Stomach smooth muscle (tissue), 2 donors: ENCODE measurements around the gene HAP1.
A peak's percentile ranks its signal among the peaks of the same experiment; 100 is the strongest.
"Not testable (repeated sequence)": the region's sequence is repeated elsewhere in the genome, so short reads cannot be mapped to it uniquely, and the experiment has no call there.

Source experiments
- H3K27ac ChIP-seq: one replicate; pipeline ENCODE4 v1.7.0; 2013; ENCODE audit warnings: mild to moderate bottlenecking, low read length, inconsistent platforms
- H3K27me3 ChIP-seq, 2 donors: one replicate each; pipeline ENCODE4 v1.7.0; 2013; ENCODE audit warnings: low read length in 2 of 2; ENCODE audit not compliant: insufficient read depth in 2 of 2, control insufficient read depth in 1 of 2
- H3K36me3 ChIP-seq, 2 donors: one replicate each; pipeline ENCODE4 v1.7.0; 2013; ENCODE audit warnings: low read length in 2 of 2; ENCODE audit not compliant: control insufficient read depth in 2 of 2, insufficient read depth in 2 of 2
- H3K4me1 ChIP-seq: one replicate; pipeline ENCODE4 v1.7.0; 2013; ENCODE audit warnings: low read length; ENCODE audit not compliant: control insufficient read depth, insufficient read depth
- H3K4me3 ChIP-seq, 2 donors: one replicate each; pipeline ENCODE4 v1.7.0; 2013; ENCODE audit warnings: low read length in 2 of 2
- H3K9ac ChIP-seq, 2 donors: one replicate each; pipeline ENCODE4 v1.7.0; 2013; ENCODE audit warnings: low read length in 2 of 2, mild to moderate bottlenecking in 1 of 2
- H3K9me3 ChIP-seq, 2 donors: one replicate each; pipeline ENCODE4 v1.7.0; 2013; ENCODE audit warnings: low read length in 2 of 2; ENCODE audit not compliant: control insufficient read depth in 2 of 2
- donor health status: healthy.
- donor health status: Pancreatic carcinoma.

The HAP1 gene

GRCh38 chr17:41734139-41734948 lies at the start of gene HAP1:
Gene HAP1 (minus strand): TSS chr17:41734643. CDS start chr17:41734634, 9 bp downstream.
- Histone ChIP-seq H3K9me3 (no peaks in the 10 kb centered on the region), H3K4me3 (peak within 1 kb of the TSS; percentile 60 to 69), H3K36me3 (no peaks in the 10 kb centered on the region), H3K9ac (no peak within 1 kb of the TSS), H3K4me1 (peaks cover 14% of the 10 kb centered on the region), H3K27me3 (peaks cover 33 to 48% of the 10 kb centered on the region in 2 donors), H3K27ac (no peak within 1 kb of the TSS)

GRCh38 chr17:41782142-41782541 lies 47.7 kb upstream of the HAP1 start:
- Histone ChIP-seq H3K9me3 (no peaks in the 10 kb centered on the region), H3K4me3 (no peak overlapping the region), H3K9ac (no peak overlapping the region), H3K27me3 (peaks cover 27 to 31% of the 10 kb centered on the region in 2 donors), H3K4me1 (peaks cover 33% of the 10 kb centered on the region), H3K27ac (no peak overlapping the region), H3K36me3 (no peaks in the 10 kb centered on the region)

GRCh38 chr17:41781404-41782110 lies 47.1 kb upstream of the HAP1 start:
- Histone ChIP-seq H3K4me1 (peaks cover 32% of the 10 kb centered on the region), H3K27me3 (peaks cover 21 to 26% of the 10 kb centered on the region in 2 donors), H3K4me3 (no peak overlapping the region), H3K27ac (no peak overlapping the region), H3K36me3 (no peaks in the 10 kb centered on the region), H3K9ac (no peak overlapping the region), H3K9me3 (no peaks in the 10 kb centered on the region)

- H3K9me3 ChIP-seq = no peaks in the 10 kb centered on the region
- peaks cover 10 to 12% of the 10 kb centered on the region in 2 donors for H3K27me3 ChIP-seq
- H3K36me3 ChIP-seq = no peaks in the 10 kb centered on the region
- no peak overlapping the region for H3K9ac ChIP-seq
- H3K27ac ChIP-seq = no peak overlapping the region
- no peak overlapping the region for H3K4me3 ChIP-seq
- H3K4me1 ChIP-seq = peaks cover 31% of the 10 kb centered on the region
Observed at GRCh38 chr17:41779954-41780353, 45.5 kb upstream of the HAP1 start.

GRCh38 chr17:41777574-41778188 lies 43.2 kb upstream of the HAP1 start:
- Histone ChIP-seq H3K27ac (peak overlapping the region; percentile 58), H3K9ac (peak overlapping the region in 1 of 2 donors; percentile 5), H3K4me3 (no peak overlapping the region), H3K36me3 (no peaks in the 10 kb centered on the region), H3K9me3 (no peaks in the 10 kb centered on the region), H3K4me1 (peaks cover 31% of the 10 kb centered on the region), H3K27me3 (peaks cover 3 to 6% of the 10 kb centered on the region in 2 donors)

GRCh38 chr17:41777157-41777573 lies 42.7 kb upstream of the HAP1 start:
- H3K4me3 ChIP-seq = no peak overlapping the region
- no peak overlapping the region for H3K9ac ChIP-seq
- peaks cover 31% of the 10 kb centered on the region for H3K4me1 ChIP-seq
- no peaks in the 10 kb centered on the region for H3K36me3 ChIP-seq
- H3K27ac ChIP-seq = peak overlapping the region; percentile 58
- H3K9me3 ChIP-seq = no peaks in the 10 kb centered on the region
- H3K27me3 ChIP-seq = peaks cover 3% of the 10 kb centered on the region in 2 donors

- H3K36me3 ChIP-seq, H3K4me3 ChIP-seq, H3K27me3 ChIP-seq, H3K9ac ChIP-seq, H3K9me3 ChIP-seq, H3K27ac ChIP-seq: not testable (repeated sequence)
- H3K4me1 ChIP-seq = peaks cover 25% of the 10 kb centered on the region
Observed at GRCh38 chr17:41776262-41776900, 41.9 kb upstream of the HAP1 start.

- H3K27ac ChIP-seq = peak overlapping the region; percentile 24
- H3K27me3 ChIP-seq = peaks cover 0 to 2% of the 10 kb centered on the region in 2 donors
- no peaks in the 10 kb centered on the region for H3K36me3 ChIP-seq
- no peaks in the 10 kb centered on the region for H3K9me3 ChIP-seq
- H3K4me3 ChIP-seq = no peak overlapping the region
- no peak overlapping the region for H3K9ac ChIP-seq
- peaks cover 25% of the 10 kb centered on the region for H3K4me1 ChIP-seq
Observed at GRCh38 chr17:41775394-41776226, 41.2 kb upstream of the HAP1 start.

- H3K4me1 ChIP-seq = peaks cover 25% of the 10 kb centered on the region
Observed at GRCh38 chr17:41773731-41774193, 39.3 kb upstream of the HAP1 start.

More at GRCh38 chr17:41773731-41774193, 39.3 kb upstream of the HAP1 start:
- no peaks in the 10 kb centered on the region for H3K36me3 ChIP-seq
- H3K9me3 ChIP-seq = no peaks in the 10 kb centered on the region
- H3K9ac ChIP-seq = no peak overlapping the region
- H3K27ac ChIP-seq = no peak overlapping the region
- peaks cover 0 to 2% of the 10 kb centered on the region in 2 donors for H3K27me3 ChIP-seq
- H3K4me3 ChIP-seq = no peak overlapping the region
